ENCODE measurements around the gene MAGEB2.

- TF ChIP-seq EP300 (IDR thresholded peaks at IDR 0.05) (no peak), CTCF (IDR thresholded peaks at IDR 0.05) (no peak), POLR2A (IDR thresholded peaks at IDR 0.05) (no peak)
Observed at GRCh38 chrX:30259927-30260326, 44.6 kb downstream of the MAGEB2 start.
